WTC11 (cell line): ENCODE data around the gene ZNF668. TPM values are rescaled to one million over a fixed set of nuclear protein-coding genes. Genes with fewer than 3 reads are reported as not detected.
A peak's percentile ranks its signal among the peaks of the same experiment; 100 is the strongest.

ENCODE experiments used
- ATAC-seq: fragments of 200-7000 bp; cut with Tn5 transposase; 2 replicates; pipeline ENCODE4 v1.10.0; 2021; ENCODE audit warnings: mild to moderate bottlenecking, moderate library complexity
- CTCF ChIA-PET: fragments of 300-600 bp; sonication (Branson Sonifier 250); formaldehyde crosslinking; loops from one replicate; lab custom pipeline; 2021; ENCODE audit warnings: antibody characterized with exemption; lab: Charles Lee
- POLR2A ChIA-PET: fragments of 350-600 bp; sonication (Branson Sonifier 250); formaldehyde crosslinking; loops from one replicate; lab custom pipeline; 2021; ENCODE audit warnings: antibody characterized with exemption; lab: Charles Lee
- DNase-seq: peaks from one replicate; pipeline ENCODE4 v3.0.0; 2021; ENCODE audit warnings: low spot score
- H3K27ac Mint-ChIP-seq: 2 replicates; pipeline ENCODE4 v1.8.0; 2021; ENCODE audit warnings: mixed read lengths
- H3K27me3 Mint-ChIP-seq: 2 replicates; pipeline ENCODE4 v1.8.0; 2021; ENCODE audit warnings: low read depth, mild to moderate bottlenecking, moderate library complexity, mixed read lengths
- H3K36me3 Mint-ChIP-seq: 2 replicates; pipeline ENCODE4 v1.8.0; 2021; ENCODE audit warnings: mixed read lengths
- H3K4me1 Mint-ChIP-seq: 2 replicates; pipeline ENCODE4 v1.8.0; 2022; ENCODE audit warnings: mixed read lengths
- H3K4me3 Mint-ChIP-seq: 2 replicates; pipeline ENCODE4 v1.8.0; 2021; ENCODE audit warnings: mild to moderate bottlenecking, moderate library complexity, mixed read lengths
- H3K9me3 Mint-ChIP-seq: 2 replicates; pipeline ENCODE4 v1.8.0; 2021; ENCODE audit warnings: mixed read lengths
- AFF4 ChIP-seq: sonication (generic); formaldehyde crosslinking; IDR thresholded peaks from 2 replicates; pipeline ENCODE4 v1.8.1; 2023; ENCODE audit warnings: mild to moderate bottlenecking, missing genetic modification reagents, borderline replicate concordance
- ARID4B ChIP-seq: sonication (generic); formaldehyde crosslinking; IDR thresholded peaks from 2 replicates; pipeline ENCODE4 v1.8.0; 2023; ENCODE audit warnings: missing genetic modification reagents, mild to moderate bottlenecking, borderline replicate concordance
- CDX4 ChIP-seq: fragments of 250-450 bp; sonication (Bioruptor Pico); IDR thresholded peaks from 2 replicates; pipeline ENCODE4 v1.9.0; 2021; ENCODE audit warnings: moderate library complexity, mild to moderate bottlenecking, inconsistent platforms, borderline replicate concordance
- E2F4 ChIP-seq: sonication (generic); formaldehyde crosslinking; IDR thresholded peaks from 2 replicates; pipeline ENCODE4 v1.8.1; 2022; ENCODE audit warnings: low read depth, mild to moderate bottlenecking, moderate library complexity, missing genetic modification reagents, borderline replicate concordance
- ERG ChIP-seq: fragments of 250-450 bp; sonication (Bioruptor Pico); IDR thresholded peaks from 2 replicates; pipeline ENCODE4 v1.8.0; 2021; ENCODE audit warnings: mild to moderate bottlenecking
- ESRRA ChIP-seq: sonication (generic); formaldehyde crosslinking; IDR thresholded peaks from 2 replicates; pipeline ENCODE4 v1.8.1; 2022; ENCODE audit warnings: mild to moderate bottlenecking, missing genetic modification reagents, borderline replicate concordance
- GTF2I ChIP-seq: fragments of 250-450 bp; sonication (Bioruptor Pico); conservative IDR thresholded peaks from 2 replicates; pipeline ENCODE4 v1.4.0; 2021; ENCODE audit warnings: mild to moderate bottlenecking
- IRF2 ChIP-seq: sonication (generic); formaldehyde crosslinking; IDR thresholded peaks from 2 replicates; pipeline ENCODE4 v1.8.0; 2022; ENCODE audit warnings: low read depth, missing genetic modification reagents, borderline replicate concordance
- KAT7 ChIP-seq: sonication (generic); formaldehyde crosslinking; IDR thresholded peaks from 2 replicates; pipeline ENCODE4 v1.8.1; 2023; ENCODE audit warnings: missing genetic modification reagents, mild to moderate bottlenecking, borderline replicate concordance
- PREB ChIP-seq: sonication (generic); formaldehyde crosslinking; IDR thresholded peaks from 2 replicates; pipeline ENCODE4 v1.8.1; 2022; ENCODE audit warnings: mild to moderate bottlenecking, missing genetic modification reagents, moderate library complexity, borderline replicate concordance
- SOX15 ChIP-seq: fragments of 250-450 bp; sonication (Bioruptor Pico); IDR thresholded peaks from 2 replicates; pipeline ENCODE4 v1.9.0; 2021; ENCODE audit warnings: mild to moderate bottlenecking
- SP1 ChIP-seq: sonication (generic); formaldehyde crosslinking; conservative IDR thresholded peaks from 2 replicates; pipeline ENCODE4 v1.8.1; 2022; ENCODE audit warnings: missing genetic modification reagents
- ZMAT4 ChIP-seq: fragments of 250-450 bp; sonication (Bioruptor Pico); IDR thresholded peaks from 2 replicates; pipeline ENCODE4 v1.9.0; 2021; ENCODE audit warnings: mild to moderate bottlenecking
- ZNF416 ChIP-seq: fragments of 250-450 bp; sonication (Bioruptor Pico); IDR thresholded peaks from 2 replicates; pipeline ENCODE4 v1.9.0; 2021; ENCODE audit warnings: mild to moderate bottlenecking, inconsistent platforms
- total RNA-seq: library from RNA; stranded (reverse); gene quantifications from 3 replicates; pipeline ENCODE4 v1.2.3, GENCODE V29; 2021

The ZNF668 gene
- total RNA-seq, 1 experiment from 2014 or later: 17.3 TPM

GRCh38 chr16:31032736-31033708 lies 41.0 kb downstream of the ZNF668 start, which contains the start of gene STX4 (continued):
- TF ChIP-seq ARID4B (CRISPR knock-in tag): peak; percentile 89

GRCh38 chr16:31031276-31031675 lies 42.8 kb downstream of the ZNF668 start:
- no peaks in the 10 kb centered on the region; the same call in 1 of the 2 replicates for H3K27me3 Mint-ChIP-seq
- H3K4me1 Mint-ChIP-seq: no peaks in the 10 kb centered on the region
- no peak for TF ChIP-seq ZNF416 (CRISPR knock-in tag)
- no peak for TF ChIP-seq ERG (CRISPR knock-in tag)
- TF ChIP-seq ZMAT4 (CRISPR knock-in tag): no peak
- no peak for TF ChIP-seq SOX15 (CRISPR knock-in tag)
- TF ChIP-seq KAT7 (CRISPR knock-in tag): no peak
- TF ChIP-seq ESRRA: no peak
- TF ChIP-seq SP1 (CRISPR knock-in tag): no peak
- TF ChIP-seq CDX4 (CRISPR knock-in tag): no peak
- TF ChIP-seq E2F4 (CRISPR knock-in tag): no peak
- no peak for TF ChIP-seq PREB
- TF ChIP-seq GTF2I (CRISPR knock-in tag): no peak
- TF ChIP-seq IRF2 (CRISPR knock-in tag): no peak
- TF ChIP-seq AFF4 (CRISPR knock-in tag): no peak
- no peaks in the 10 kb centered on the region for H3K9me3 Mint-ChIP-seq
- H3K27ac Mint-ChIP-seq: no peak overlapping the region
- POLR2A ChIA-PET: no interaction called here
- DNase-seq (no peak), ATAC-seq (no peak)
- no peak overlapping the region for H3K4me3 Mint-ChIP-seq
- CTCF ChIA-PET: interaction anchor here (0.8 to 1.1 kb wide), 2 partner anchors 11 to 47 kb away, joined by 3 read pairs; no protein-coding TSS in a partner anchor
- H3K36me3 Mint-ChIP-seq: no peaks in the 10 kb centered on the region
